Mucosa of descending colon (tissue), 3 donors: ENCODE data around the gene FABP1. TPM values are rescaled to one million over a fixed set of nuclear protein-coding genes. Genes with fewer than 3 reads are reported as not detected.

Source experiments
- ATAC-seq: fragments of 200-7000 bp; cut with Tn5 transposase; one replicate; pipeline ENCODE4 v1.9.1; 2020; ENCODE audit warnings: mild to moderate bottlenecking, moderate library complexity
- DNase-seq, 3 donors: peaks; one replicate each; pipeline ENCODE4 v3.0.0-alpha.2; 2020
- H3K36me3 ChIP-seq: fragments of 200-600 bp; one replicate; pipeline ENCODE4 v1.8.0; 2021; ENCODE audit warnings: low read depth, mild to moderate bottlenecking
- H3K4me1 ChIP-seq: fragments of 200-600 bp; one replicate; pipeline ENCODE4 v1.8.0; 2021; ENCODE audit warnings: low read depth, mild to moderate bottlenecking
- H3K4me3 ChIP-seq: fragments of 200-600 bp; one replicate; pipeline ENCODE4 v1.8.0; 2021; ENCODE audit warnings: mild to moderate bottlenecking
- H3K9me3 ChIP-seq: fragments of 200-600 bp; one replicate; pipeline ENCODE4 v1.8.0; 2021; ENCODE audit warnings: mild to moderate bottlenecking
- intact Hi-C, 2 donors: fragments of 100-400 bp; cut with DNase I in 1 of 2; cut with micrococcal nuclease in 1 of 2; formaldehyde crosslinking; loops; one replicate each; pipeline versions ENCODE4 v1.11.0 to v1.11.1; 2022; cut with DNase I, micrococcal nuclease
- microRNA-seq: library from miRNA; unstranded; fragments of <30 nt; microRNA quantifications from one replicate; pipeline ENCODE4, GENCODE V29; 2019
- total RNA-seq, 3 donors: library from RNA; stranded (reverse); fragmentation: NEBNext Ultra II Directional in 2 of 3; extraction: Animal tissue kit (Norgen Biotek cat#: 25700) in 2 of 3; gene quantifications; one replicate each; pipeline versions ENCODE4 v1.2.1 to v1.2.4, GENCODE V29; 2021 to 2023
- TF ChIP-seq, protein P1 (sequence below): fragments of 200-600 bp; IDR thresholded peaks from one replicate; pipeline ENCODE4 v1.8.0; 2022; ENCODE audit warnings: antibody characterized with exemption, mild to moderate bottlenecking
- donor health status: DM: no; HTN: no; CAD: no; lungs with moderate emphysema.
- donor health status: DM: no; HTN: no; CAD: no.
- donor health status: DM: no; HTN: yes; CAD: no.

FABP1 gene
- total RNA-seq, 3 donors from 2014 or later: 768 to 5,199 (median 1,319) TPM

DNA sequence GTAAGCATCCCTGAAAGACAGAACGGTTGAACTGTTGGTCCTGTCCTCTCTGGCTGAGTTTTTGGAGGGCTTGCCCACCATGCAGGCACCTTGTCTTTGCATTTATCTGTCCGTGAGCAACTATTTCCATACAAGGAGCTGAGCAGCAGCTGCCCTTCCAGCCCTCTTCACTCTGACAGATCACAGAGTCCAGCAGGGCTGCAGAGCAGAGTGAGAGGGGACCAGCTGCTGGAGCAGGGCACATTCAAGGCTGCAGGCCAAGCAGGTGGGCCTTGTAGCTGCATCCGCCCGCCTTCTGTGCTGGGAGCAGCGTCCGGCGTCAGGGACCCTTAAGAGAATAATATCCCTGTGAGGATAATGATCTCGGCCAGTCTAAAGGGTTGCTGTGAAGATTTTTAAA is 50.8 kb downstream of the FABP1 start:
- TF ChIP-seq, protein P1, sequence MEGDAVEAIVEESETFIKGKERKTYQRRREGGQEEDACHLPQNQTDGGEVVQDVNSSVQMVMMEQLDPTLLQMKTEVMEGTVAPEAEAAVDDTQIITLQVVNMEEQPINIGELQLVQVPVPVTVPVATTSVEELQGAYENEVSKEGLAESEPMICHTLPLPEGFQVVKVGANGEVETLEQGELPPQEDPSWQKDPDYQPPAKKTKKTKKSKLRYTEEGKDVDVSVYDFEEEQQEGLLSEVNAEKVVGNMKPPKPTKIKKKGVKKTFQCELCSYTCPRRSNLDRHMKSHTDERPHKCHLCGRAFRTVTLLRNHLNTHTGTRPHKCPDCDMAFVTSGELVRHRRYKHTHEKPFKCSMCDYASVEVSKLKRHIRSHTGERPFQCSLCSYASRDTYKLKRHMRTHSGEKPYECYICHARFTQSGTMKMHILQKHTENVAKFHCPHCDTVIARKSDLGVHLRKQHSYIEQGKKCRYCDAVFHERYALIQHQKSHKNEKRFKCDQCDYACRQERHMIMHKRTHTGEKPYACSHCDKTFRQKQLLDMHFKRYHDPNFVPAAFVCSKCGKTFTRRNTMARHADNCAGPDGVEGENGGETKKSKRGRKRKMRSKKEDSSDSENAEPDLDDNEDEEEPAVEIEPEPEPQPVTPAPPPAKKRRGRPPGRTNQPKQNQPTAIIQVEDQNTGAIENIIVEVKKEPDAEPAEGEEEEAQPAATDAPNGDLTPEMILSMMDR: no peak
- H3K4me1 ChIP-seq: no peaks in the 10 kb centered on the region

DNA sequence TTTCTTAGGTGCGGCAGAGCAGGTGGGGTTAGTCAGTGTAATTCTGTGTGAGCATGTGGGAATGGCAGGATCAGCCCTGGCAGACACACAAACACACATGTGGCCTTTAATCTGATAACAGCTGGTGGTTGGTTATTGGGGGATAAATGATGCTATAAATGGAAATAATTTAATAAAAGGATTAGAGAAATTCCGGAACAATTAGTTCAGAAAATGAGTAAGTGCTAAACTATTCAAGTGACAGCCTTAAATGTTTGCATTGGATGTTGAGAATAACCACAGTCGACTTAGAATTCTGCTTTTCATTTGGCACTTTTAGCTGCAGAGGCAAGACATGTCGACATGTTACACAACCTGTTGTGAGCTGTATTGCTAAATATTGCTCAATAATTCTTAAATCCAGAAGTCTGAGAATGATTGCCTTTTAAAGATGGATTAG is 53.0 kb downstream of the FABP1 start:
- intact Hi-C loops: no loop called here
- TF ChIP-seq, protein P1: no peak
- ATAC-seq (no peak), DNase-seq (no peak)
- Histone ChIP-seq H3K9me3 (no peaks in the 10 kb centered on the region), H3K36me3 (no peaks in the 10 kb centered on the region), H3K4me1 (no peaks in the 10 kb centered on the region), H3K4me3 (no peak overlapping the region)

More for the DNA sequence above, 50.8 kb downstream of the FABP1 start:
- no peak for ATAC-seq
- Histone ChIP-seq H3K4me3 (no peak overlapping the region), H3K36me3 (no peaks in the 10 kb centered on the region), H3K9me3 (no peaks in the 10 kb centered on the region)
- DNase-seq: no peak
- intact Hi-C loops: no loop called here

DNA sequence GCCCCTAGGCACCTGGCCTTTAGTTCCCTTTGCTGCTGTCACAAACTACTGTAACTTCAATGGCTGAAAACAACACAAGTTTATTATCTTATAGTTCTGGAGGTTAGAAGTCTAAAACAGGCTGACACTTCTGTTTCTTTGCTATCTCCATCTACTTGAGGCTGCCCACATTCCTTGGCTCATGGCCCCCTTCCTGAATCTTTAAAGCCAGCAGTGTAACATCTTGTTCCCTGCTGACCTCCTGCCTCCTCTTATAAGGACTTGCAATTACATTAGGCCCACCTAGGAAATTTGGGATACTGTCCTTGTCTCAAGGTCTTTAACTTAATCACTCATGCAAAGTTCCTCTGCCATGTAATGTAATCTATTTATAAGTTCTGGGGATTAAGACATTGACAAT is 53.7 kb downstream of the FABP1 start:
- TF ChIP-seq, protein P1: no peak
- Histone ChIP-seq H3K36me3 (no peaks in the 10 kb centered on the region), H3K4me1 (no peaks in the 10 kb centered on the region), H3K9me3 (no peaks in the 10 kb centered on the region), H3K4me3 (no peak overlapping the region)
- DNase-seq: no peak
- no peak for ATAC-seq
- intact Hi-C loops: no loop called here

Small RNA genes within 50 kb of the gene (microRNA-seq; reads per million reads assigned to microRNA genes)
- not detected for gene MIR4780

Other genes starting within 250 kb of the FABP1 start
- gene RNU2-63P, start 111.5 kb downstream of the FABP1 start, total RNA-seq: 1 to 10 TPM; 2.9 to 4.7 (median 2.9) TPM
- gene KRCC1, start 72.3 kb downstream of the FABP1 start, total RNA-seq: 10 to 100 TPM; 37.2 to 41.5 (median 40.7) TPM
- gene SMYD1, start 60.2 kb downstream of the FABP1 start, total RNA-seq: 10 to 100 TPM in 1 of 3 donors, 1 to 10 TPM in 1, not detected in 1; 1.0 to 10.7 TPM
- 10 to 100 TPM; 16.8 to 33.3 (median 16.8) TPM for gene THNSL2, start 42.3 kb upstream of the FABP1 start, total RNA-seq